ENCODE measurements around the gene LMO7. TPM values are rescaled to one million over a fixed set of nuclear protein-coding genes. Genes with fewer than 3 reads are reported as not detected.

Gene LMO7
- total RNA-seq, 1 donor from 2014 or later, result 6.8 TPM

DNA sequence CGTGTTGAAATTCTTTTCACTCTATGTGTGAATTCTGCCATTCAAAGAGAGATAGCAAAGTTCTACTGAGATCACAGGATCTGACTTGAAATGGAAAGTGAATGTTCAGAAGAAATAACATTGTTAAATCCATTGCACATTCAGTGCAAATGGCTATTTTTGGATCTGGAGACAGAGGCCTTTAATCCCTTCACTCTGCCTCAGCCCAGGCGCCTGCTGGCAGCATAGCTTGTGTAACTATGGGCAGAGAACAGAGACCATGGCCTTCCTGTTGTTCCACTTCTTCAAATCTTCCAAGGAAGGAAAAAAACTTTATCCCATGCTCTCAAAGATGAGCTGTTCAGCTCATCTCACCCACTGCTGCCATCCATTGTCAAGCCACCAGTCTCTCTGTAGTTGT is 265.4 kb downstream of the LMO7 start:
- Histone ChIP-seq H3K9ac (no peak overlapping the region), H3K27me3 (no peaks in the 10 kb centered on the region), H2AFZ (replicated peaks) (no peak overlapping the region), H3K4me2 (no peak overlapping the region), H3K9me3 (ENCODE audit: low read depth) (no peaks in the 10 kb centered on the region), H4K20me1 (ENCODE audit: low read depth) (no peaks in the 10 kb centered on the region), H3K4me3 (no peak overlapping the region), H3K4me1 (no peaks in the 10 kb centered on the region), H3F3A (ENCODE audit: low read depth) (no peaks in the 10 kb centered on the region), H3K79me2 (ENCODE audit: low read depth) (no peaks in the 10 kb centered on the region), H3K27ac (no peak overlapping the region), H3K36me3 (no peaks in the 10 kb centered on the region)
- H3K4me3 Mint-ChIP-seq, result no peak overlapping the region
- H3K36me3 Mint-ChIP-seq, result peaks cover 2% of the 10 kb centered on the region
- peaks cover 6% of the 10 kb centered on the region for H3K4me1 Mint-ChIP-seq
- no peak overlapping the region for H3K27ac Mint-ChIP-seq
- H3K9me3 Mint-ChIP-seq, result peaks cover 2% of the 10 kb centered on the region
- TF ChIP-seq EZH2 (IDR thresholded peaks at IDR 0.05) (no peak), EZH2phosphoT487 (IDR thresholded peaks at IDR 0.05) (no peak)
- TF ChIP-seq, protein P1, sequence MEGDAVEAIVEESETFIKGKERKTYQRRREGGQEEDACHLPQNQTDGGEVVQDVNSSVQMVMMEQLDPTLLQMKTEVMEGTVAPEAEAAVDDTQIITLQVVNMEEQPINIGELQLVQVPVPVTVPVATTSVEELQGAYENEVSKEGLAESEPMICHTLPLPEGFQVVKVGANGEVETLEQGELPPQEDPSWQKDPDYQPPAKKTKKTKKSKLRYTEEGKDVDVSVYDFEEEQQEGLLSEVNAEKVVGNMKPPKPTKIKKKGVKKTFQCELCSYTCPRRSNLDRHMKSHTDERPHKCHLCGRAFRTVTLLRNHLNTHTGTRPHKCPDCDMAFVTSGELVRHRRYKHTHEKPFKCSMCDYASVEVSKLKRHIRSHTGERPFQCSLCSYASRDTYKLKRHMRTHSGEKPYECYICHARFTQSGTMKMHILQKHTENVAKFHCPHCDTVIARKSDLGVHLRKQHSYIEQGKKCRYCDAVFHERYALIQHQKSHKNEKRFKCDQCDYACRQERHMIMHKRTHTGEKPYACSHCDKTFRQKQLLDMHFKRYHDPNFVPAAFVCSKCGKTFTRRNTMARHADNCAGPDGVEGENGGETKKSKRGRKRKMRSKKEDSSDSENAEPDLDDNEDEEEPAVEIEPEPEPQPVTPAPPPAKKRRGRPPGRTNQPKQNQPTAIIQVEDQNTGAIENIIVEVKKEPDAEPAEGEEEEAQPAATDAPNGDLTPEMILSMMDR (IDR thresholded peaks at IDR 0.05), result no peak
- no peak for DNase-seq (ENCODE audit: low spot score)
- no peaks in the 10 kb centered on the region for H3K27me3 Mint-ChIP-seq (ENCODE audit: insufficient read depth, low read depth)

DNA sequence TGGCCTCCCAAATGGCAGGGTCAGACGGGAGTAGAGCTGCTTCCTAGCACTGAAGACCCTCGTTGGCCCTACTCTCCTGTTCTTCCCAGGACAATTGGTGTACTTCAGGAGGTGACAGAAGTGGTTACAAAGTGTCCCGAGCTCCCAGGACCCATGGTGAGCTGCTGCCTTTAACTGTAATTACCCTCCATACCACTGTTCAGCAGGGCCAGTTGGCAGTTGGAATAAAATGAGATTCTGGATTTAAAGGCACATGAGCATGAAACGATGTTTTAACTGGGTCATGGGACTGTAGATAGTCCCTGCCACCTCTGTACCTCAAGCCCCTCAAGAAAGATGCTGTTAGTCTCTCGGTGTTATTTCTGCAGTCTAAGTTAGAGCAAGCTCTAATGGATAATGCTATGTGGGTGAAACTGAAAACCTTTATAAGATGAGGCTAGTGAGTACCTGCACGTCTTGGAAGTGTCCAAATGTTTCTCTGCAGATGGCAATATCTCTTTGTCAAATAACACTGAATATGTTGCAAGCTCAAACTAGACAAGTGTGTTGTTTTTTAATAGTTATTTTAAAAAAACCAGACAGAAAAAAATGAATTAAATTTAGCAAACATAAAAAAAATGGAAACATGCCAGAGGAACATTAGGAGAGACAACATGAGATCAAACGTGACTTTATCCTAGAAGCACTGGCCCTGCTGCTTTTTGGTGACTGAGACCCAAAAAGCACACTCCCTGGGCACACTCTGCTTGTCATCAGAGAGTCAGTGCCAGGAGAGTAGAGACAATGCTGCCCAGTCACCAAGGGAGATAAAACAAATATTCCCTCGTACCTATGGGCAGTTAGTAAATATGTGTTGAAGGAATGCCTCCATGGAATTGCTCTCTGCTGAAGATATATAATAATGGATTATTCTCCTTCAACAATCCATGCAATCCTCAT is 266.3 kb downstream of the LMO7 start:
- Histone ChIP-seq H3F3A (ENCODE audit: low read depth) (peaks cover 2% of the 10 kb centered on the region), H3K4me1 (peaks cover 2% of the 10 kb centered on the region), H3K36me3 (no peaks in the 10 kb centered on the region), H3K79me2 (ENCODE audit: low read depth) (no peaks in the 10 kb centered on the region), H3K4me2 (no peak overlapping the region), H2AFZ (replicated peaks) (no peak overlapping the region), H3K9me3 (ENCODE audit: low read depth) (no peaks in the 10 kb centered on the region), H4K20me1 (ENCODE audit: low read depth) (no peaks in the 10 kb centered on the region), H3K27ac (no peak overlapping the region), H3K4me3 (no peak overlapping the region), H3K9ac (no peak overlapping the region), H3K27me3 (no peaks in the 10 kb centered on the region)
- H3K9me3 Mint-ChIP-seq, result peaks cover 2% of the 10 kb centered on the region
- H3K36me3 Mint-ChIP-seq, result peaks cover 2% of the 10 kb centered on the region
- H3K27me3 Mint-ChIP-seq (ENCODE audit: insufficient read depth, low read depth), result no peaks in the 10 kb centered on the region
- no peak for DNase-seq (ENCODE audit: low spot score)
- TF ChIP-seq, protein P1 (IDR thresholded peaks at IDR 0.05), result no peak
- TF ChIP-seq EZH2 (IDR thresholded peaks at IDR 0.05) (no peak), EZH2phosphoT487 (IDR thresholded peaks at IDR 0.05) (no peak)
- H3K4me1 Mint-ChIP-seq, result peaks cover 6% of the 10 kb centered on the region
- no peak overlapping the region for H3K27ac Mint-ChIP-seq
- no peak overlapping the region for H3K4me3 Mint-ChIP-seq

DNA sequence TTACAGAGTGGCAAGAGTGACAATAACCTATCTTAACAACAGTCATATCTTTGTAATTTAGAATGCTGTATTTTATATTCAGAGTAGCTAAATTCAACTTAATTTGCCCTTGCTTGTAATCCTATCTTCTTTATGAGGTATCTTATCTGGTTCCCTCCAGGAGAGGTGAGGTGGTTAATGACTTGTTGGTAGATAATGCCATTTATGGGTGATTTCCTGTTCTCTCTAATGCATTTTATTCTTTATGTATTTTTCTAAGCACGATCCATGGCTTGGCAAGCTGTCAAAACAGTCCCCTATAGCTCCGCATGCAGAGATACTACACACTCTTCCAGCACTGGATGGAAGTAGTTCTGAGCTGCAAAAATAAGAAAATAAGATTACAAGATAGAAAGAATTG is 267.9 kb downstream of the LMO7 start:
- Histone ChIP-seq H3K27ac (no peak overlapping the region), H3K36me3 (no peaks in the 10 kb centered on the region), H4K20me1 (ENCODE audit: low read depth) (no peaks in the 10 kb centered on the region), H3K79me2 (ENCODE audit: low read depth) (no peaks in the 10 kb centered on the region), H3K9ac (no peak overlapping the region), H3K9me3 (ENCODE audit: low read depth) (no peaks in the 10 kb centered on the region), H3K27me3 (no peaks in the 10 kb centered on the region), H2AFZ (replicated peaks) (no peak overlapping the region), H3K4me2 (no peak overlapping the region), H3K4me1 (peaks cover 9% of the 10 kb centered on the region), H3F3A (ENCODE audit: low read depth) (peaks cover 5% of the 10 kb centered on the region), H3K4me3 (no peak overlapping the region)
- Mint-ChIP-seq H3K4me3 (no peak overlapping the region), H3K36me3 (peaks cover 2% of the 10 kb centered on the region), H3K27ac (no peak overlapping the region), H3K4me1 (peaks cover 16% of the 10 kb centered on the region), H3K27me3 (ENCODE audit: insufficient read depth, low read depth) (peaks cover 2% of the 10 kb centered on the region), H3K9me3 (peaks cover 2% of the 10 kb centered on the region)
- TF ChIP-seq EZH2phosphoT487 (IDR thresholded peaks at IDR 0.05) (no peak), EZH2 (IDR thresholded peaks at IDR 0.05) (no peak)
- TF ChIP-seq, protein P1 (IDR thresholded peaks at IDR 0.05), result no peak
- no peak for DNase-seq (ENCODE audit: low spot score)
